Measurements from ENCODE around the gene ZNF480.

DNA sequence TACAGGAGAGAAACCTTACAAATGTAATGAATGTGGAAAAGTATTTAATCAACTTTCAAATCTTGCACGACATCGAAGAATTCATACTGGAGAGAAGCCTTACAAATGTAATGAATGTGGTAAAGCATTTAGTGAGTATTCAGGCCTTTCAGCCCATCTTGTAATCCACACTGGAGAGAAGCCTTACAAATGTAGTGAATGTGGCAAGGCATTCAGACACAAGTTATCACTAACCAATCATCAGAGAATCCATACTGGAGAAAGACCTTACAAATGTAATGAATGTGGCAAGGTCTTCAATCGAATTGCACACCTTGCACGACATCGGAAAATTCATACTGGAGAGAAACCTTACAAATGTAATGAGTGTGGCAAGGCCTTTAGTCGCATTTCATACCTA is 25.5 kb downstream of the ZNF480 start:
- TF ChIP-seq, protein P1, sequence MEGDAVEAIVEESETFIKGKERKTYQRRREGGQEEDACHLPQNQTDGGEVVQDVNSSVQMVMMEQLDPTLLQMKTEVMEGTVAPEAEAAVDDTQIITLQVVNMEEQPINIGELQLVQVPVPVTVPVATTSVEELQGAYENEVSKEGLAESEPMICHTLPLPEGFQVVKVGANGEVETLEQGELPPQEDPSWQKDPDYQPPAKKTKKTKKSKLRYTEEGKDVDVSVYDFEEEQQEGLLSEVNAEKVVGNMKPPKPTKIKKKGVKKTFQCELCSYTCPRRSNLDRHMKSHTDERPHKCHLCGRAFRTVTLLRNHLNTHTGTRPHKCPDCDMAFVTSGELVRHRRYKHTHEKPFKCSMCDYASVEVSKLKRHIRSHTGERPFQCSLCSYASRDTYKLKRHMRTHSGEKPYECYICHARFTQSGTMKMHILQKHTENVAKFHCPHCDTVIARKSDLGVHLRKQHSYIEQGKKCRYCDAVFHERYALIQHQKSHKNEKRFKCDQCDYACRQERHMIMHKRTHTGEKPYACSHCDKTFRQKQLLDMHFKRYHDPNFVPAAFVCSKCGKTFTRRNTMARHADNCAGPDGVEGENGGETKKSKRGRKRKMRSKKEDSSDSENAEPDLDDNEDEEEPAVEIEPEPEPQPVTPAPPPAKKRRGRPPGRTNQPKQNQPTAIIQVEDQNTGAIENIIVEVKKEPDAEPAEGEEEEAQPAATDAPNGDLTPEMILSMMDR (IDR thresholded peaks at IDR 0.05; ENCODE audit: low read depth, low read length, poor library complexity, severe bottlenecking) = no peak
- TF ChIP-seq EZH2phosphoT487 (IDR thresholded peaks at IDR 0.05; ENCODE audit: borderline replicate concordance, low read length) = no peak
